Large intestine (tissue), 3 donors: ENCODE results near the gene RASA3. TPM values are rescaled to one million over a fixed set of nuclear protein-coding genes. Genes with fewer than 3 reads are reported as not detected.
"Not testable (repeated sequence)": the region's sequence is repeated elsewhere in the genome, so short reads cannot be mapped to it uniquely, and the experiment has no call there.

ENCODE experiments used
- DNase-seq, 2 donors: peaks; one replicate each; pipeline versions ENCODE4 v3.0.0 to v3.0.0-alpha.2; 2013
- H3K27ac ChIP-seq: one replicate; pipeline ENCODE4 v1.5.1; 2013; ENCODE audit warnings: low read length
- H3K27me3 ChIP-seq: 2 replicates; pipeline ENCODE4 v1.6.1; 2013; ENCODE audit warnings: low read length; ENCODE audit not compliant: control insufficient read depth, insufficient read depth
- H3K36me3 ChIP-seq: 2 replicates; pipeline ENCODE4 v1.6.1; 2013; ENCODE audit warnings: low read length; ENCODE audit not compliant: control insufficient read depth, insufficient read depth
- H3K4me1 ChIP-seq: one replicate; pipeline ENCODE4 v1.6.1; 2013; ENCODE audit warnings: low read length; ENCODE audit not compliant: control insufficient read depth, insufficient read depth
- H3K4me3 ChIP-seq: one replicate; pipeline ENCODE4 v1.5.1; 2013; ENCODE audit warnings: low read length
- H3K9me3 ChIP-seq: one replicate; pipeline ENCODE4 v1.6.1; 2013; ENCODE audit warnings: mild to moderate bottlenecking, low read depth, low read length, moderate library complexity; ENCODE audit not compliant: control insufficient read depth
- WGBS: methylation state at CpG from one replicate; pipeline ENCODE4 v1.1.5; 2013; ENCODE audit warnings: low lambda C conversion rate; ENCODE audit not compliant: insufficient coverage; 5-methylcytosine and 5-hydroxymethylcytosine counted together
- polyA plus RNA-seq: library from polyadenylated mRNA; unstranded; fragments of 120-200 nt; gene quantifications from one replicate; pipeline ENCODE4 v1.2.1, GENCODE V29; 2013

The RASA3 gene
- polyA plus RNA-seq, 1 donor = 8.3 TPM

- Histone ChIP-seq H3K36me3 (peaks cover 3% of the 10 kb centered on the region), H3K9me3 (peaks cover 7% of the 10 kb centered on the region), H3K4me1 (peaks cover 4% of the 10 kb centered on the region), H3K27me3 (no peaks in the 10 kb centered on the region), H3K4me3 (no peak overlapping the region), H3K27ac (no peak overlapping the region)
- 67% methylated on average over 1 of the region's 9 CpGs for WGBS
- no peak for DNase-seq
Measured at GRCh38 chr13:114106526-114106925, 25.9 kb downstream of the RASA3 start.

DNA sequence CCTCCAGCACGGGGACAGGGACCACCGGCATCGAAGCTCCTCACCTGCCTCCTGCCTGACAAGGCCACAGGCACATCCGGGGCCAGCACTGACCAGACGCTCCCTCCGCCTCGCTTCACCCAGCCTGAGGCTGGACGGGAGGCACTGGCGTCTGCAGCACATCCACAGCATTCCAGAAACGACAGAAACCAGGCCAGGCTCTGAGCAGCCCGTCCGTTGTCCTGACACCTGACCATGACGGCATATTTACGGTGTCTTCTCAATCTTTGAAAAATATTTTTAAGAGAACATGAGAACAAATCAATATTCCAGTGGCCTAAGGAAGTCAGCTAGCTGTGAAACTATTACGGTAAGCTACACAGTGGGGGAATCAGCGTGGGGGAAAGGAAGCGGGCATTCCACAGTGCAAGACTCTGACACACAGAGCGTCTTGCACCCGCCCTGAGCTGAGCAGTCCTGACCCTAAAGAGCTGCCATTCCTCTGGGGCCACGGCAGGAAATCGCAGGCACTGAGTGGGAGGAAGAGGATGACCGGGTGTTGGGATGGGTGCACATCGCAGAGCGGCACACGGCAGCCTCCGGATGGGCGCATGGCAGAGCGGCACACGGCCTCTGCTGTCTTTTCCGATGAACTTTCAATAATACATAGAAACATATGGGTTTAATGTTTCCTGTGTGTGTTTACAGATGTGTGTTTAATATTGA, 26.8 kb downstream of the RASA3 start:
- Histone ChIP-seq H3K4me3 (no peak overlapping the region), H3K9me3 (peaks cover 7% of the 10 kb centered on the region), H3K36me3 (peaks cover 3% of the 10 kb centered on the region), H3K27me3 (no peaks in the 10 kb centered on the region), H3K27ac (no peak overlapping the region), H3K4me1 (peaks cover 4% of the 10 kb centered on the region)
- no peak for DNase-seq
- no CpG with 5 or more reads among the region's 30 CpGs for WGBS

DNA sequence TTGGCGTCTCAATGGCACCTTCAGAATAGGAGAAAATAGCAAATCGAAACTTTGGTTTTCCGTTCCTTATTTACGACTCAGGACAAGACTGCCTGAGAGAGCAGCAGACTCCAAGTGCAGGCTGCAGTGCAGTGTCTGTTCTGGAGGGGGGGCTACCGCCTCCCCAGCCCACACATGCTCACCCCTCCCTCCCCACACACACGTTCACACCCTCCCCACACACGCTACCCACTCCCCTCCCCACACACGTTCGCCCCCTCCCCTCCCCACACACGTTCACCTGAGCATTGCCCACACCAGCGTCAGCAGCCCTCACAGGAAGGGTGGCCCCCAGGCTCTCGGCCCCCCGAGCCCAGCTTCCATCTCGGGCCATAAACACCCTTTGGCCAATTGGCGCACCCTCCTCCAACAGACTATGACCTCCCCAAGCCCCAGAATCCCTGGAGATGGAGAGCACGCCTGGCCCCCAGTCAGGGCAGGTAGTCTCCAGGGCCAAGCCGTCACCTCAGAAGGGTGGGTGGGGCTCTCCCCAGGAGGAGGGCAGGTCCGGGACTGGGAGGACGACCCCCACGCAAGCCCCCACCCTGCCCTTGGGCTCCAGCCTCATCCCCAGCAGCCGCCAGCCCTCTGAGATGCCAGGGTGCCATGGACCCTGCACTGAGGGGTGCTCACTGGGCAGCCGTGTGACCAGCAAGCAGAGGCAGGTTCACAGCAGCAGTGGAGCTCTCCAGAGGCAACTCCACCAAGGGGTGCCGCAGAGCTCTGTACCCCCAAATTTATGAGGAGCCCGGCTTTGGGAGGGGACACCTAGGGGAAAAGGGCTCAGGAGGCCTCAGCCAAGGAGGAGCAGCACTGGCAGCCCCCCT, 27.5 kb downstream of the RASA3 start:
- peaks cover 4% of the 10 kb centered on the region for H3K4me1 ChIP-seq
- H3K4me3 ChIP-seq = no peak overlapping the region
- WGBS = no CpG with 5 or more reads among the region's 24 CpGs
- H3K9me3 ChIP-seq = peaks cover 7% of the 10 kb centered on the region
- H3K27me3 ChIP-seq = no peaks in the 10 kb centered on the region
- no peak overlapping the region for H3K27ac ChIP-seq
- DNase-seq = no peak
- peaks cover 3% of the 10 kb centered on the region for H3K36me3 ChIP-seq

GRCh38 chr13:114103801-114104654, 28.4 kb downstream of the RASA3 start:
- no CpG with 5 or more reads among the region's 62 CpGs for WGBS
- peaks cover 3% of the 10 kb centered on the region for H3K36me3 ChIP-seq
- peaks cover 7% of the 10 kb centered on the region for H3K9me3 ChIP-seq
- H3K4me1 ChIP-seq = peaks cover 4% of the 10 kb centered on the region
- no peaks in the 10 kb centered on the region for H3K27me3 ChIP-seq
- no peak overlapping the region for H3K27ac ChIP-seq
- H3K4me3 ChIP-seq = no peak overlapping the region
- DNase-seq = no peak

DNA sequence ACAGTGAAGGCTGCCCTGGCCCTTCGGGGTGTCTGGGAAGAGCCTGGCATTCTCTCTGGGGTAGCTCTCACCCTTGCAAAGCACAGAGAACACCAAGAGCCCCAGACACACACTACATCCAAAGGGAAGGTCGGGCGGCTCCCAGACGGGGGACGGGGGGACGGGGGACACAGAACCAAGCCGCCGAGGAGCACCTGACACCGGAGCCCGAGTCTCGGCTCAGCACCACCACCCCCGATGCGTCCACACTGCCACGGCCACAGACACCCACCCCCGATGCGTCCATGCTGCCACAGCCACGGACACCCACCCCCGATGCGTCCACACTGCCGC, 29.2 kb downstream of the RASA3 start:
- not testable (repeated sequence) for DNase-seq, H3K9me3 ChIP-seq, H3K4me3 ChIP-seq, H3K4me1 ChIP-seq, H3K27ac ChIP-seq, H3K27me3 ChIP-seq, H3K36me3 ChIP-seq
- WGBS = no CpG with 5 or more reads among the region's 20 CpGs

- Histone ChIP-seq H3K27ac (no peak overlapping the region), H3K27me3 (no peaks in the 10 kb centered on the region), H3K9me3 (peaks cover 7% of the 10 kb centered on the region), H3K4me1 (peaks cover 3% of the 10 kb centered on the region), H3K36me3 (peaks cover 3% of the 10 kb centered on the region), H3K4me3 (no peak overlapping the region)
- no CpG with 5 or more reads among the region's 29 CpGs for whole genome bisulfite sequencing
- DNase-seq = no peak
Measured at GRCh38 chr13:114102521-114103288, 29.7 kb downstream of the RASA3 start.

DNA sequence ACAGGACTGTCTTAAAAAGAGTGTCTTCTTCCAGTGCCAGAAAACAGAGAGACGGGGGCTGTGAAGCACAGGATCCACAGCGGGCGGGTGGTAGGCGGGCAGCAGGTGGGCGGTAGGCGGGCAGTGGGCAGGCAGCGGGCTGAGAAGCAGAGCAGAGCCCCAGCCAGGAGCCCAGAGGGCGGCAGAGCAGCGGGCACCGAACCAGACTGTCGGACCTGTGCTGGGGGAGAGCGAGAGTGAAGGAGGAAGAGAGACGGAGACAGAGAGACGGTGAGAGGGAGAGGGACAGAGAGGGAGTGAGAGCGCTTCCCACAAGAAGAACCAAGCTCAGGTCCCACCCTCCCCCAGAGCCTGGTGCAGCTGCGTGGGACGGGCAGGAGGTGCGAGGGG, 30.3 kb downstream of the RASA3 start:
- Histone ChIP-seq H3K4me1 (no peaks in the 10 kb centered on the region), H3K27ac (no peak overlapping the region), H3K27me3 (no peaks in the 10 kb centered on the region), H3K9me3 (peaks cover 7% of the 10 kb centered on the region), H3K4me3 (no peak overlapping the region), H3K36me3 (peaks cover 3% of the 10 kb centered on the region)
- DNase-seq = no peak
- 94% methylated on average over 3 of the region's 18 CpGs for WGBS

GRCh38 chr13:114101358-114102130, 30.9 kb downstream of the RASA3 start:
- no peaks in the 10 kb centered on the region for H3K4me1 ChIP-seq
- no peak overlapping the region for H3K27ac ChIP-seq
- H3K4me3 ChIP-seq = no peak overlapping the region
- H3K9me3 ChIP-seq = peaks cover 7% of the 10 kb centered on the region
- WGBS = no CpG with 5 or more reads among the region's 27 CpGs
- no peaks in the 10 kb centered on the region for H3K36me3 ChIP-seq
- H3K27me3 ChIP-seq = no peaks in the 10 kb centered on the region
- no peak for DNase-seq

DNA sequence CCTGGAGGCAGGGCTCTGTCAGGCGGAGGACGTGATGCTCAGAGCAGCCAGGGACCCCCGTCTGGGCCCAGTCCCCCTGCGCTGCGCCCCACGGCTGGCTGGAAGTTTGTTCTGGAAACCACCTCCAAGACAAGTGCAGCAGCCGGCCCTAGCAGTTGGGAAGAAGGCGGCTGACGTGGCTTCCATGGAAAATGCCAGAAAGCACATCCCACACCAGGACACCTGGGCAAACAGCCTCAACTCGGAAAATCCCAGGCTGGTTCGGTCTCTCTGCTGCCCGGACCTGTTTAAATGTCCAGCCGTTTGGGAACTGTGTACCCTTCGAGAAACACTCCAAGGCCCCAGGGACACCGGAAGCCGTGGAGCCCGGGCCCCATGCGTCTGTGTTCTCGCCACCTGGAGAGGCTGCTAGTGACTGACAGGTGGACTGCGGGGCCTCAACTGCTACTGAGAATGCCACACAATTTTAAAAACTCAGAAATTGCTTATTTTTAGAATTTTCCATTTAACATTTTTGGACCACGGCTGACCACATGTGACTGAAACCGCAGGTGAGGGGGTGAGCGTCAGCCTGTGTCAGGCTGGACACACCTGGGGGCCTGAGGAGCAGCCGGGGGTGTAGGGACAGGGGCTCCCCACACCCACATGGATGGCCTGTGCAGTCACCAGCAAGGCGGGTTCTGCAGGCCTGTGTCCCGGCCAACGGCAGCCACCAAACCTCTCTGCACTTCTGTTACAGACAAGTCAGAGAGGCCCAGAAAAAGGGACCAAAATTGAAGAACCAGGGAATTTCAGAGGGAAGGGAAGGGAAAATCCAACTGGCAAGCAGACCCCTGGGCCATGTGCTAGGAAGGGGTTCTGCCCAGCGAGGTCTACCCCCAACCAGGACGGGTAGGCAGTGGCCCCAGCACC, 31.7 kb downstream of the RASA3 start:
- DNase-seq = no peak
- Histone ChIP-seq H3K4me3 (no peak overlapping the region), H3K9me3 (peaks cover 9% of the 10 kb centered on the region), H3K27me3 (no peaks in the 10 kb centered on the region), H3K27ac (no peak overlapping the region), H3K4me1 (no peaks in the 10 kb centered on the region), H3K36me3 (no peaks in the 10 kb centered on the region)
- no CpG with 5 or more reads among the region's 29 CpGs for WGBS
